ENCODE results near the gene PLPP7.
"Not testable (repeated sequence)": the region's sequence is repeated elsewhere in the genome, so short reads cannot be mapped to it uniquely, and the experiment has no call there.

The PLPP7 gene

DNA sequence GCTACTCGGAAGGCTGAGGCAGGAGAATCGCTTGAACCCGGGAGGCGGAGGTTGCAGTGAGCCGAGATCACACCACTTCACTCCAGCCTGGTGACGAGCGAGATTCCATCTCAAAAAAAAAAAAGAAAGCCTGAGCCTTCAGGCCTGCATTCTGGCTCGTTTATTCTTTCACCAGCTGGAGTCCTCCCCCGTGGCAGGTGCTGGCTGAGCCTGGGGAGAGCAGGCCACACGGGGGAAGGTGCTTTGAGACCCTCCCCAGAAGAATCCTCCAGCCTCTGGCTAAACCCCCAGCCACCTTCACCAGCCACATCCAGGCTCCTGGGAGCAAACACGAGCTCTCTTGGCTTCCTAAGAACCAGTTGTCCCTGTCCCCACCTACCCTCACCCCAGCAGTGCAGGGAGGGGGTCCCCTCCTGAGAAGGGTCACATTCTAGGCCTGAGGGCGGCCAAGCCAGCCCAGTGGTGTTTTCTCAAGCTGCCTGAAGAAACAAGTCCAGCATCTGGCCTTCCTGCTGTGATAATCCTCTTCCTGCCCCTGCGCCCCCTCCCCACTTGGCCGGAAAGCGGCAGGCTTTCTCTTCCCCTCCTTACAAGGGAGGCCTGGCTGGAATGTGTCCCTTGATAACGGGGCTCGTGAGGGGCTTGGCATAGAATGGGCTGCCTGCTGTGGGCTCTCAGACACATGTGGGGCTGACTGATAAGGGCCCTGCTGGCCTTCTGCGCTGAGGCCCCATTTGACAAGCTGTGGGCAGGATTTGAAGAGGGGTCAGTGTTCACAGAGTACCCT lies 41.5 kb downstream of the PLPP7 start:
- DNase-seq (ENCODE audit: low read depth): no peak

DNA sequence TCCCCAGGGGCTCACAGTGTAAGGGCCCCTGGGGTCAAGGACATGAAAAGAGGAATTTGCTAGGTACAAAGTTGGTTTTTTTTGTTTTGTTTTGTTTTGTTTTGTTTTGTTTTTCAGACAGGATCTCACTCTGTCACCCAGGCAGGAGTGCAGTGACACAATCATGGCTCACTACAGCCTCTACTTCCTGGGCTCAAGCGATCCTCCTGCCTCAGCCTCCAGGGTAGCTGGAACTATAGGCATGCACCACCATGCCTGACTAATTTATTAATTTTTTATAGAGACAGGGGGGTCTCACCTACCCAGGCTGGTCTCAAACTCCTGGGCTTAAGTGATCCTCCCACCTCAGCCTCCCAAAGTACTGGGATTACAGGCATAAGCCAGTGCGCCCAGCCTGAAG lies 42.5 kb downstream of the PLPP7 start:
- DNase-seq (ENCODE audit: low read depth): not testable (repeated sequence)

DNA sequence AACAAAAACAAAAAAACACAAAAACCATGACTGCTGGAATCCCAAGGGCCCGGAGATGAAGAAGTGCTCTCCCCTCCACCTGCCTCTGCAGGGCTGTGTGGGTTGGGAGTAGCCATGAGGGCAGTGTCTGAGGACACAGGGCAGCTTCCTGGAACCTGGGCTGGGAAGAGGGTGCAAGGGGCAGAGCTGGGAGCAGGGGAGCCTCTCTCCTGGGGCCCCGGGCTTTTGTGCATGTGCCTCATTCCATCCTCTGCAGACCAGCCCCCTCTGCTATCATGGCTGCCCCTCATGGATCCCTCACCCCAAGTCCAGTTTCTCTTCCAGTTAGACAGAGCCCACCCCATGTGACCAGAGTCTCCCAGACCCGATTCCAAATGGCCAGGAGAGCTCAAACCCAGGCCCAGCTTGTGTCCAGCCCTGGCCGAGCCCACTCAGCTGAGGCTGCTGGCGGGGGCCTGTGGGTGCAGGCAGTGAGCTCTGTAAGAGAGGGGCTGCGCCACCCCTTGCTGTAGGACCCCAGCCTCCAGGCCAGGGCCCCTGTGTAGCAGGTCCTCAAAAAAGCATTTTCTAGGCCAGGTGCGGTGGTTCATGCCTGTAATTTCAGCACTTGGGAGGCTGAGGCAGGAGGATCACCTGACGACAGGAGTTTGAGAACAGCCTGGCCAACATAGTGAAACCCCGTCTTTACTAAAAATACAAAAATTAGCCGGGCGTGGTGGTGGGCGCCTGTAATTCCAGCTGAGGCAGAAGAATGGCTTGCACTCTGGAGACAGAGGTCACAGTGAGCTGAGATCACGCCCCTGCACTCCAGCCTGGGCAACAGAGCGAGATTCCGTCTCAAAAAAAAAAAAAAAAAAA lies 44.5 kb downstream of the PLPP7 start:
- no peak for DNase-seq (ENCODE audit: low read depth)

- DNase-seq (ENCODE audit: low read depth): peak; percentile 42
Measured at GRCh38 chr9:131334629-131335367, 45.3 kb downstream of the PLPP7 start.

- DNase-seq (ENCODE audit: low read depth): no peak
Measured at GRCh38 chr9:131335368-131335755, 45.8 kb downstream of the PLPP7 start.

DNA sequence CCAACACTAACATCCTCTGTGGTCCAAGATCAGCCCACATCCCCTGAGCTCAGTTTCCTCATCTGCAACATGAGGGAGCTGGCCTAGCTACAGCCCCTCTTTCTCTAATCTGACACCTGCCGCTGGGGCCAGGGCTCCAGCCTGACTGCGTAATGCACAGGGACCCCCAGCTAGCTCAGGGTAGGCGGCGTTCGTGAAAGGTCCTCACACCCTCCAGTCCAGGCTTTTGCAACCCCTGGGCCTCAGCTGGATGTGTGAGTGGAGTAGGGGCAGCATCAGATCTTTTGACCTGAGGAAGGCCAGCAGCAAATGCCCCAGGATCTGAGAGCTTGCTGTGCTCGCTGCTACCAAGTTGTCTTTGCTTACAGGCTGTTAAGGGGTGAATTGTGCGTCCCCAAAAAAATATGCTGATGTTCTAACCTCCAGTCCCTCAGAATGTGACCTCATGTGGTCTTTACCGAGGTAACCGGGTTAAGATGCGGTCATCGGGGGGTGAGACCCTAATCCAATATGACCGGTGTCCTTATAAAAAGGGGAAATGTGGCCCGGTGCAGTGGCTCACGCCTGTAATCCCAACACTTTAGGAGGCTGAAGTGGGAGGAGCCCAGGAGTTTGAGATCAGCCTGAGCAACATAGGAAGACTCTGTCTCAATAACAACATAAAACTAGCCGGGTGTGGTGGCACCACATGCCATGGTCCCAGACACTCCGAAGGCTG lies 47.8 kb downstream of the PLPP7 start:
- no peak for DNase-seq (ENCODE audit: low read depth)

GRCh38 chr9:131339212-131339611 lies 49.7 kb downstream of the PLPP7 start:
- not testable (repeated sequence) for DNase-seq (ENCODE audit: low read depth)

DNA sequence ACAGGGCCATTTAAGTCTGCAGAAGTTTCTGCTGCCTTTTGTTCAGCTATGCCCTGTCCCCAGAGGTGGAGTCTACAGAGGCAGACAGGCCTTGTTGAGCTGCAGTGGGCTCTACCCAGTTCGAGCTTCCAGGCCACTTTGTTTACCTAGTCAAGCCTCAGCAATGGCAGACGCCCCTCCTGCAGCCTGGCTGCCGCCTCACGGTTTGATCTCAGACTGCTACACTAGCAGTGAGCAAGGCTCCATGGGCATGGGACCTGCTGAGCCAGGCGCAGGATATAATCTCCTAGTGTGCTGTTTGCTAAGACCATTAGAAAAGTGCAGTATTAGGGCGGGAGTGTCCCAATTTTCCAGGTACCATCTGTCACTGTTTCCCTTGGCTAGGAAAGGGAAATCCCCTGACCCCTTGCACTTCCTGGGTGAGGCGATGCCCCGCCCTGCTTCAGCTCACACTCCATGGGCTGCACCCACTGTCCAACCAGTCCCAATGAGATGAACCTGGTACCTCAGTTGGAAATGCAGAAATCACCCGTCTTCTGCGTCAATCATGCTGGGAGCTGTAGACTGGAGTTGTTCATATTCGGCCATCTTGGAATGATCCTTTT lies 55.5 kb downstream of the PLPP7 start:
- DNase-seq (ENCODE audit: low read depth): not testable (repeated sequence)

DNA sequence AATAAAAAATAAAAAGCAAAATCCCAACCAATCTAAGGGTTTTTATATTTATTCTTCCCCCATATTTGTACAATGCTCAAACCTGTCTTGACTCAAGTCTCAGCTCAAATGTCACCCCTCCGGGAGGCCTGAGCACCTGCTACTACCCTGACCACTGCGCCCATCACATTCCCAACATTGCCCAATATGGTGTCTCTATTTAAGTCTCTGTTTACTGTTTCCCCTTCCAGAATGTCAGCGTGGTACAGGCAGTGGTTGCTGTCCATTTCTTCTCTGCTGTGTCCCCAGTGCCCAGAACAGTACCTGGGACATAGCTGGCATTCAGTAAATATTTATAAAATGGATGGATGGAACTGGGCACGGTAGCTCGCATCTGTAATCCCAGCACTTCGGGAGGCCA lies 57.0 kb downstream of the PLPP7 start:
- no peak for DNase-seq (ENCODE audit: low read depth)

DNA sequence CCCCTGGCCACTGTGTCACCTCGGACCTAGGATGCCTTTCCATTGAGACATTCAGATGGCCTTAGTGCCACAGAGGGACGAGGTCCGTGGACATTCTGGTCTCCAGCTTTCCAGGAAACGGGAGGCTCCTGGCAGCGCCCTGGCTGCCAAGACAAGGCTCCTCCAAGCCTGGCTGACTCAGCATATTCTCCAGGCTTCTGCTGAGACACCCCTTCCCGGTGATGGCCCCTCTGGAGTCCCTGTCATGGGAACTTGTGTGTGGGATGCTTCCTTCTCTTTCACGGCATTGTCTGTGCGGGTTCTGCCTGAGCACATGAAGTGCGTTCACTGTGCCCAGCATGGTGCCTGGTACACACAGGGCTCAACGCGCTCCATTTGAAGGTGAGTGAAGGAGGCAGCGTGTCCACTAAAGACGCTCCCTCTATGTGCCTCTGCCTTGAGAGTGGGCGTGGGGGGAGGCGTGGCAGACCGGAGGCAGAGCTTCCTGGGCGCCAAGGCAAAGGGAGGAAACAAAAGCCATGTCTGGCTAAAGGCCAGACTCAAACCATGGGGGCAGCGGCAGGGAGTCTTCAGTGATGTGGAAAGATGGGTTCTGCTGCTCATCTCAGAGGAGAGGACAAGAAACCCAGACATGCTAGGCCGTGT lies 58.0 kb downstream of the PLPP7 start:
- DNase-seq (ENCODE audit: low read depth): no peak

DNA sequence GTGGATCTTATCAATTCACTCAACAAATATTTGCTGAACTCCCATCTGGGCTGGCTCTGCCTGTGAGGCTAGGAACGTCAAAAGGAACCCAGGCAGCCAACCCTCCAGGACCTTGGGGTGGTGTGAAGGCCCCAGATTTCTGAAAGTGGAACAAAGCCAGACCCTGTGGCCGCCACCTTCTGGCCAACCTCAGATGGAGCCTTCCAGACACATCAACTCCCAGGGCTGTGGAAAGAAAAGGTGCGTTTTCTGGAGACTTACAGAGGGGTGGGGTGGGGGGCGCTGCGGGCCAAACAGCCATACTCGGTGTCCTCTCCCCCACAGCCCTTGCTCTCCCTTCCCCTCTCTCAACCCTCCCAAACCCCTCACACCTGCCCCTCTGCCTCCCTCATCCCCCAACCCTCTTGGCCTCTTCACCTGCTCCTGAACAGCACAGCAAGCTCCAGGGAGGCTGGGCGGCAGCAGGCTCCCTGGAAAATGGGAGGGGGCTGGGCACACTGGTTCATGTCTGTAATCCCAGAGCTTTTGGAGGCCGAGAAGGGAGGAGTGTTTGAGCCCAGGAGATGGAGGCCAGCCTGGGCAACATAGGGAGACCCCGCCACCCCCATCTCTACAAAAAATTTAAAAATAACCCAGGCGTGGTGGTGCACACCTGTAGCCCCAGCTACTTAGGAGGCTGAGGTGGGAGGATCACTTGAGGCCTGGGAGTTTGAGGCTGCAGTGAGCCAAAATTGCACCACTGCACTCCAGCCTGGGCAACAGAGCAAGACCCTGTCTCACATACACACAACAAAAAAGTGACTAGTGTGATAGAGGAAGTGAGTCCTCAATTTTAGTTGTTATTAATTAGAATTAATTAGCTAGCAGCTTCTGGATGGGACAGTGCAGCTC lies 59.4 kb downstream of the PLPP7 start:
- no peak for DNase-seq (ENCODE audit: low read depth)

DNA sequence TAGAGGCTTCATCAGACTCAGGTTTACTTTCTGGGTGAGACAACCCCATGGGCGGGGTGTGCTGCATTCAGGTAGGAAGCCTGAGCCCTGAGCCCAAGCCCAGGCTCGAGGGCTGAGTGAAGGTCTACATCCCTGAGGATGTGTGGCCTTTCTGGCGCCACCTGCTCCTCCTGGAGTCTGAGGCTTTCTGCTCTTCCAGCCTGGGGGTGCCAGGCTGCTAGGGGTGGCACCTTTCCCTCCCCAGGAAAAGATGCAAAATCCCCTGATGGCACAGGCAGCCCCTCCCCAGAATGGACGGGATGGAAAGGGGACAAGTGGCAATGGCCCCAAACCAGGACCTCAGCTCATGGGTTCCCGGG lies 60.0 kb downstream of the PLPP7 start:
- no peak for DNase-seq (ENCODE audit: low read depth)

DNA sequence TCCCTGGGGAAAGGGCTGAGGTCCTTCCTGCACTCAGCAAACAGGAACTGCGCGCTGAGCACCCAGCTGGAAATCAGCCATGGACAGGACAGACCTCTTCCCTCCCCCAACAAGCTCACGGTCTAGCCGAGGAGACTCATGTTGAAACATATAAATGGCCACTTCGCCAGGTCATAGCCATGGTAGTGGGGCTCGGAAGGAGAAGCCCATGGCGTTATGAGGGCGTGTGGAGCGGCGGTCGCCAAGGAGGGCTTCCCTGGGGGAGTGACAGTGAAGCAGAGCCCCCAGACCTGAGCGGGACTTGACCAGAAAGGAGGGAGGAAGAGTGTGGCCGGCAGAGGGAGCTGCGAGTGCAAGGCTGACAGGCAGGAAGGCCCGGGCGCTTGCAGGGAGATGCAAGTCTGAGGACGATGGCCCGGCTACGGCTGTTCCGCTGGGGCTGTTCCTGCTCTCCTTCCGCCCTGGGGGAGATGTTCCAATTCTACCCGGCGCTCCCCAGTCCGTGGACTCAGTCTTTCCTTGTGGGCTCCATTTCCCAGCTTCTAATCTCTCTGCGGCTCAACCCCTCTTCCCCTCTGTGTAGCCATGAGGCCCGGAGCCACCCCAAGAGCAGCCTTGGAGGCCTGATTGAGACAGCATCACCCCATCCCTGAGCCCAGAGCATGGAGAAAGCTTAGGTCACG lies 60.5 kb downstream of the PLPP7 start:
- DNase-seq (ENCODE audit: low read depth): peak; percentile 75

- not testable (repeated sequence) for DNase-seq (ENCODE audit: low read depth)
Measured at GRCh38 chr9:131356479-131356878, 67.0 kb downstream of the PLPP7 start.

DNA sequence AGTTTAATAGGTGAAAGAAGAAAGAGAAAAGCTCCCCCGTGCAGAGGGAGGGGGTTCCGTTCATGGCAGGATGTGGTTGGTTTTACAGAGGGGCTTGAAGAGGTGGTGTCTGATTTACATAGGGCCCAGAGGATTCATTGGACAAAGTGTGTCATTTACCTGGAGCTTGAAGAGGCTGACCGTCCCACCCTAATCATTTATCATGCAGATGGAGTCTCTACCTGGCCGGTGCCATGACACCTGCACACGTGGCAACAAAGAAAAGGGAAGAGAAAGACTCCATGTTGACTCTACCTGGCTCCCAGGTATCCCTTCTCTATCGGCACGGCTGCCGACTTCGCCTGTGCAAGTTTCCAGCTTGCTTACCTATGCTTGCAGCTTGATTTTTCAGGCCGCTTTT lies 69.0 kb downstream of the PLPP7 start:
- no peak for DNase-seq (ENCODE audit: low read depth)

Data from fibroblast of gingiva (primary cell).